IPS DF 19.7 (cell line): ENCODE data around the gene PIH1D1.

Experiments
- DNase-seq: peaks from one replicate; pipeline ENCODE4 v3.0.0-alpha.2; 2013; ENCODE audit warnings: low read depth, low spot score

The PIH1D1 gene

DNA sequence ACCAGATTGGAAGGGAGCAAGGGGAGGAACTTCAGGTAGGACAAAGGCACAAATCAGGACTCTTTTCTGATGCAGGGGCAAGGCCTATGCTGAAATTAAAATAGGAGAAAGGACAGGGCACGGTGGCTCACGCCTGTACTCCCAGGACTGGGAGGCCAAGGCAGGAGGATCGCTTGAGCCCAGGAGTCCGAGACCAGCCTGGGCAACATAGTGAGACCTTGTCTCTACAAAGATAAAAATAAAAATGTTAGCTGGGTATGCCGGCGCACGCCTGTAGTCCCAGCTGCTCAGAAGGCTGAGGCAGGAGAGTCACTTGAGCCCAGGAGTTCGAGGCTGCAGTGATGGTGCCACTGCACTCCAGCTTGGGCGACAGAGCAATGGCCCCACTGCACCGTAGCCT lies 15.9 kb downstream of the PIH1D1 start:
- DNase-seq = no peak

DNA sequence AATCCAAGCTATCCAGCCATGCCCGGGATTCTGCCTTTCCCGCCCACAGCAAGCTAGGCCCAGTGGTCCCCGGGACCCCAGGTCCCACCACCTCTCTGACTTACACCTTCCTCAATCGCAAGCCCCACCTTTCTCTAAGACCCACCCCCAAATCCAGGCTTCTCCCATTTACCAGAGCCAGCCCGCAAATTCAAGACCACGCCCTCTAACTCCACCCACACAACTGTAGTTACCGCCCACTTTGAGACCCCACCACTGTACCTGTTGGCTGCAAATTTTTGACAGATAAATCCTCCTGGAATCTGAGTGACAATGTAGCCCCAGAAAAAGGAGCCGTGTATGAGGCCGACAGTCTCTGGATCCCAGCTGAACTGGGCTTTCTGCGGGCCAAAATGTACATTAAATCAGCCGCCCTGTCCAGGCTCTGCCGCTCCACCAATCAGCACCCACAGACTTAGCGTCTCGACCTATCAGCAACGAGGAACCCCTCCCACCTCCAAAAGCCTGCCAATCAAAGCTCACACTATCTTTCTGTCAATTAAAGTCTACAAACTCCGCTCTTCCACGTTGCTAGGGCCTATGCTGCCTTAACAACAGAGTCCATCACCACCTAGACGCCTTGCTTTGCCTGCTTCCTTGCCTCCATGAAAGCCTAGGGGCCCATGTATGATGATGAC lies 16.6 kb downstream of the PIH1D1 start:
- no peak for DNase-seq

- no peak for DNase-seq
These were observed 18.2 kb downstream of the PIH1D1 start for GRCh38 chr19:49433240-49433901.

GRCh38 chr19:49432141-49433073 lies 19.2 kb downstream of the PIH1D1 start:
- no peak for DNase-seq

GRCh38 chr19:49431330-49431749 lies 20.3 kb downstream of the PIH1D1 start:
- no peak for DNase-seq

GRCh38 chr19:49430678-49431329 lies 20.8 kb downstream of the PIH1D1 start:
- no peak for DNase-seq

GRCh38 chr19:49430172-49430677 lies 21.4 kb downstream of the PIH1D1 start:
- DNase-seq = no peak

GRCh38 chr19:49428547-49429451 lies 22.8 kb downstream of the PIH1D1 start:
- no peak for DNase-seq

DNA sequence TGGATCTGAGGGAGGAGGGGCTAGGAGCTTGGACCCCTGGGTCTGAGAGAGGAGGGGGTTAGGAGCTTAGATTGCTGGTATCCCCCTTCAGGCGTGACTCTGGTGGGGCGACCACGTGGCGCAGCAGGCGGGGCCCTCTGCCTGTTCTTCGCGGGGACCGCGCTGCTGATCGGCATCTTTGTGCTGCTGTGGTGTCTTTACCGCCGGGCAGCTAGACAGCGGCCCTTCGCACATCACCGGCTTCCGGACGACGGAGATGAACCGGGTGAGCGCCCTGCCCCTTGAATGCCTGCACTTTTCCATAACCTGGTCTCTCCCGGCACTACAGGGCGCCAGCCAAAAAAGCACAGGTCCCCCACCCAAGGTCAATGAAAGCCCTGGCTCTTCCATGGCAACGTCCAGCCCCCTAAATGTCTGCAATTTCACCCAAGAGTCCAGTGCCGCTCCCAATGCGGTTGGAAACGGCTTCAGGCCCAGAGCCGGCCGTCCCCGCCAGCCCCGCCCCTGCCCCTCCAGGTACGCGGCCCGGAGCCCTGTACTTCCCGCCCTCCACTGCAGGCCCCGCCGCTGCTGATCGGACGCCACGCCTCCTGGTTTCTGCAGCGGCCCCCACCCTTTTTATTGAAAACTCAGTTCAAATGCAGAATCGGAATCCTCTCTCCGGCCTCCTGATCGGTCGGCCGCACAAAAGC lies 23.6 kb downstream of the PIH1D1 start:
- no peak for DNase-seq

DNA sequence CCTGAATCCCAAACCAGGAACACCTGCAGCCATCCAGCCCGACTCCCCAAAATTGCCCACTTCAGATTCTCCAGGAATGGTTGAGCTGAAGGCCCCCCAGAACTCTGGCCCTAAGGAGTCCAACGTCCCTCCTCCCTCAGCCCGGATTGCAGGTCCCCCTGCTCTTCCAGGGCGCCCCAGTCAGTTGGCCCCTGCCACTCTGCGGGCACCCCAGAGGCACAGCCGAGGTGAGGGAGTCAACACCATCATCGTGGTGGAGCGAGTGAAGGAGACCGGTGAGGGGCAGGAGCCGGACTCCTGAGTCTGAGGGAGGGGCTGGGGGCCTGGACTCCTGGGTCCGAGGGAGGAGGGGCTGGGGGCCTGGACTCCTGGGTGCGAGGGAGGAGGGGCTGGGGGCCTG lies 24.3 kb downstream of the PIH1D1 start:
- no peak for DNase-seq

DNA sequence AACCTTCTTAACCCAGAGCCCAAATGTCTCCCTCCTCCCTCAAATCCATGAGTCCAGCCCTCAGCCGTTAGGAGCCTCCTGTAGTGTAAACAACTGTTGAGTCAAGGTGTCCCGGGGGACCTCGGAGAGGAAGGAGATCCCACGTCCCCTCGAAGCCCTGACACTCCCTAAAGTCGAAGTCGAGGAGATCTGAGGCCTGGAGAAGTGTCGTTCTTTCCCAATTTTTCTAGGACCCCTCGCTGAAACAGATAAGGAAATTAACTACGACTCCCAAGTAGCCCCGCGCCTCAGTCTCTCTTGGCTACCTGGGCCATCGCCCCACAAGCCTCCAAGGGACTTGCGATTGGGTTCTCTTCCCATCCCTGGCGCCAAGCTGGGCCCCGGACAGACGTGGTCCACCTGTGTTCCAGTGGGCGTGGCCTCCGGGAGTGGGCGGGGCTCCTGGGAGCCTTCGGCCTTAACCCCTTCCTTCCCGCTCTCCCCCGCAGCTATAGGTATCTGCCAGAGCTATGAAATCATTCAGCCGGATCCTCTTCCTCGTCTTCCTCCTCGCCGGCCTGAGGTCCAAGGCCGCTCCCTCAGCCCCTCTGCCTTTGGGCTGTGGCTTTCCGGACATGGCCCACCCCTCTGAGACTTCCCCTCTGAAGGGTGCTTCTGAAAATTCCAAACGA lies 25.6 kb downstream of the PIH1D1 start:
- no peak for DNase-seq

- no peak for DNase-seq
These were observed 26.4 kb downstream of the PIH1D1 start, which contains the start of gene GFY for GRCh38 chr19:49425178-49425577. TSS of gene GFY (plus strand) at chr19:49425388. CDS start at chr19:49426431, 1,043 bp downstream.

- no peak for DNase-seq
These were observed 27.7 kb downstream of the PIH1D1 start for GRCh38 chr19:49423985-49424303.

DNA sequence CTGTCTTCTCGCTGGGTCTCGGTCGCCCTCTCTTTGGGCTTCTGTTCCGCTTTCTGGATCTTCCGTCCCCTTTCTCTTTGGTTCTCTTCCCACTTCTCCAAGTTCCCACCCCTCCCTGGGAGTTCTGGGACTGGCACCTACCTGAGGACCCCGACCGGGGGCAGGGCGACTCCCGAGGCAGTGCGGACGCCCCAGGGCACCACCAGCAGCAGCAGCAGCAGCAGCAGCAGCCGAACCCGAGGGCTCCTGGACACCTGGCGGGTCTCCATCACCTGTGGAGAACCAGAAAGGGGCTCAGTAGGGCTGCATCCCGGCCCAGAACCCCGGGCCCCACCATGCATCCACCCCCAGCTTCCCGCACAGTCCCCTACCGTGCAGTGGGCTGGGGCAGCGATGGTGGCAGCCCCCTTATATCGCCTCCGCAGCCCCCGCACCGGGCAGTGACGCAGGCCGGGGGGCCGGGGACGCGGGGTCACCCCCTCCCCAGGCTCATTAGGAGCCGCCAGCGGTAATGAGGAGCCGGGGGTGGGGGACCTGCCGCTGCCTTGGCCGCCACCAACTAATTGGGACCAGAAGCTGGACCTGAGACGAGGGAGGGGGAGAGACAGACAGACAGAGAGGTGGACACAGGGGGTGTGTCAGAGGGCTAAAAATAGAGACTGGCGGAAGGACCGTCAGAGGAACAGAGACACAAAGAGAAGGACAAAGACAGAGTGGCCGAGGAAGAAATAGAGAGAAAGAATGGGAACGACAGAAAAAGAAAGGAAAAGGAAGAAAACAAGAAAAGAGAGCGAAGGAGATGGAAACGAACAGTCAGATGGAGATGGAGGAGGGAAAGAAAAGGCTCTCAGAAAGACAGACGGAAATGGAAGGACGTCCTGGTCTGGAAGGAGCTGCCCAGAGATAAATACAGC lies 28.3 kb downstream of the PIH1D1 start, which contains the start of gene PTH2:
PTH2 (minus strand) TSS at position 371 of the 914 bp plus-strand sequence; CDS start at position 269, 102 bp downstream.
- DNase-seq = no peak

DNA sequence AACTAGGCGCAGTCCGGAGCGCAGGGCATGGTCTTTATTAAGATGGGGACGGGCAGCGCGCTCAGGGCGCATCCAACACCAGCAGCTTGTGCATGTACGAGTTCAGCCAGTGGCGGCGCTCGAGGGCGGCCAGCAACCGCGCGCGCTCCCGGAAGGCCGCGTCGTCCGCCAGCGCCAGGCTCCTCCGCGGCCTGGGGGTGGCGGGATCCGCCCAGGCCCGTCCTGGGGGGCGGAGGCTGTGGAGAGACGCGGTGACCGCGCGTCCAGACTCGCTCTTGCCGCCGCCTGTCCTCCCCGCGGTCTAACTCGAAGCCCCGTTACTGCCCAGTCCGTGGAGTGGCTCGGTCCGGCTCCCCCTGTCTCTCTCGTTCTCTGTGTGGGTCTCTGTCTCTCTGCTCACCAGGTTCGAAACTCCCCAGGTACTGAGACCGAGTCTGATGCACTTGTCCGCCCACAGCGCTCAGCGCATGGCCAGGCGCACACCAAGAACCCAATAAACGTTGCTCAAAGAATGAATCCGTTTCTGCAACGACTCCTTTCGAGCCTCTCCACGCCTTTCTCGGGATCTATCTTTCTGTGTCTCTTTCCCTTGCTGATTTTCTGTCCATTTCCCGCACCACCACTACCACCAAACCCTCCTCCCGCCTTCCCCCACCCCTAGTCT lies 29.1 kb downstream of the PIH1D1 start:
- no peak for DNase-seq

DNA sequence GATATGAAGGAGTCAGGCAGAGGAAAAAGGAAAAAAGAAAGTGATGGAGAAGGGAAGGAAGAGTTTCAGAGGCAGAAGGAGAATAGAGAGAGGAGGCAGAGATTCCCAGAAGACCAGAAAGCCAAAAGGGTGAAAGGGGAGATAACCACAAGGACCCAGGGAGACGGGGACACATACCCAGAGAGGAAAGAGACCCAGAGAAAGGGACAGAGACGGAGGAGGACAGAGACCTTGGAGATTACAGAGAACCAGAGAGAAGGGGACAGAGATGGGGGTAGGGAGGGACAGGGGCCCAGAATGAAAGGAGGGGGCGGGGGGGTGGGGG lies 29.8 kb downstream of the PIH1D1 start:
- DNase-seq = no peak

DNA sequence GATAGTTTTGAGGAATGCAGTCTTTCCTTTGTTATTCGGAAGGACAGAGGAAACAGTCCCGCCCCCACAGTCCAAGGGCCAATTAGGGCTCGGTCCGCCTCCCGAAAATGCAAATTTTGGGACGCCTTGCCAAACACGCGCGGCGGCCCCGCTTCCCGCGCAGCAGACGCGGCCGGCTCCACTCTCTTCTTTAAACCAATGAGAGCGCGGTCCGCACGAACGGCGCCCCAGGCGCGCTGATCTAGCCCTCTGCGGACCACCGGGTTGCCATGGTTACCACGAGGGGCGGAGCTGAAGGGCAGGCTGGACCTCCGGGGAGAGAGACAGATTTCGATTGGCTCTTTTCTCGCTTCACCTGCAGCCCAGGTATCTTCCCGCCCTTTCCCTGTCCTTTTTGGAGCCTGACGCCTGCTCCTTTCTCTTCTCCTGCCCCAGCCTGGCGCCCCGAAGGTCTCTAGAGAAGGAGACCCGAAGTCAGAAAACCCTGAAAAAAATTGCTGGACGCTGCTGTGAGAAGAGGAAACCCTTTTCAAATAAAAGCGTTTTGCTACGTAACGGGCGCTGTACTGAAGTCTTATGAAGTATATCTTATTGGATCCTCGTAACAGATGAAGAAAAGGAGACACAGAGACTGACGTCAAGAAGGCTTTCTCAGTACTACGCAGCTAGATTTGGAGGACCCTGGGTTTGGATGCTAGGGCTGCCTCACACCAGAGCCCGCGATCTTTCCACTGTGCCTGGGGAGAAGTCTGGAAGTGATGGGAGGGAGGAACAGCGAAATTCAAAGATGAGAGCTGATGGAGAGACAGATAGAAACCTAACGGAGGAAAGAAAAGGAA lies 30.4 kb downstream of the PIH1D1 start:
- peak; percentile 87 for DNase-seq
